GM12874 (cell line): ENCODE results near the gene MAN1C1.

Source experiments
- TF ChIP-seq, protein P1 (sequence below): IDR thresholded peaks from 2 replicates; pipeline ENCODE4 v1.5.1; 2011; ENCODE audit warnings: low read depth, mild to moderate bottlenecking, control low read depth, low read length, moderate library complexity; ENCODE audit not compliant: insufficient read depth

The MAN1C1 gene

GRCh38 chr1:25694167-25695007 lies 77.8 kb downstream of the MAN1C1 start:
- TF ChIP-seq, protein P1, sequence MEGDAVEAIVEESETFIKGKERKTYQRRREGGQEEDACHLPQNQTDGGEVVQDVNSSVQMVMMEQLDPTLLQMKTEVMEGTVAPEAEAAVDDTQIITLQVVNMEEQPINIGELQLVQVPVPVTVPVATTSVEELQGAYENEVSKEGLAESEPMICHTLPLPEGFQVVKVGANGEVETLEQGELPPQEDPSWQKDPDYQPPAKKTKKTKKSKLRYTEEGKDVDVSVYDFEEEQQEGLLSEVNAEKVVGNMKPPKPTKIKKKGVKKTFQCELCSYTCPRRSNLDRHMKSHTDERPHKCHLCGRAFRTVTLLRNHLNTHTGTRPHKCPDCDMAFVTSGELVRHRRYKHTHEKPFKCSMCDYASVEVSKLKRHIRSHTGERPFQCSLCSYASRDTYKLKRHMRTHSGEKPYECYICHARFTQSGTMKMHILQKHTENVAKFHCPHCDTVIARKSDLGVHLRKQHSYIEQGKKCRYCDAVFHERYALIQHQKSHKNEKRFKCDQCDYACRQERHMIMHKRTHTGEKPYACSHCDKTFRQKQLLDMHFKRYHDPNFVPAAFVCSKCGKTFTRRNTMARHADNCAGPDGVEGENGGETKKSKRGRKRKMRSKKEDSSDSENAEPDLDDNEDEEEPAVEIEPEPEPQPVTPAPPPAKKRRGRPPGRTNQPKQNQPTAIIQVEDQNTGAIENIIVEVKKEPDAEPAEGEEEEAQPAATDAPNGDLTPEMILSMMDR = no peak

- TF ChIP-seq, protein P1 = no peak
Observed at GRCh38 chr1:25695090-25695770, 78.6 kb downstream of the MAN1C1 start.

- TF ChIP-seq, protein P1 = no peak
Observed at GRCh38 chr1:25695771-25696311, 79.2 kb downstream of the MAN1C1 start.

DNA sequence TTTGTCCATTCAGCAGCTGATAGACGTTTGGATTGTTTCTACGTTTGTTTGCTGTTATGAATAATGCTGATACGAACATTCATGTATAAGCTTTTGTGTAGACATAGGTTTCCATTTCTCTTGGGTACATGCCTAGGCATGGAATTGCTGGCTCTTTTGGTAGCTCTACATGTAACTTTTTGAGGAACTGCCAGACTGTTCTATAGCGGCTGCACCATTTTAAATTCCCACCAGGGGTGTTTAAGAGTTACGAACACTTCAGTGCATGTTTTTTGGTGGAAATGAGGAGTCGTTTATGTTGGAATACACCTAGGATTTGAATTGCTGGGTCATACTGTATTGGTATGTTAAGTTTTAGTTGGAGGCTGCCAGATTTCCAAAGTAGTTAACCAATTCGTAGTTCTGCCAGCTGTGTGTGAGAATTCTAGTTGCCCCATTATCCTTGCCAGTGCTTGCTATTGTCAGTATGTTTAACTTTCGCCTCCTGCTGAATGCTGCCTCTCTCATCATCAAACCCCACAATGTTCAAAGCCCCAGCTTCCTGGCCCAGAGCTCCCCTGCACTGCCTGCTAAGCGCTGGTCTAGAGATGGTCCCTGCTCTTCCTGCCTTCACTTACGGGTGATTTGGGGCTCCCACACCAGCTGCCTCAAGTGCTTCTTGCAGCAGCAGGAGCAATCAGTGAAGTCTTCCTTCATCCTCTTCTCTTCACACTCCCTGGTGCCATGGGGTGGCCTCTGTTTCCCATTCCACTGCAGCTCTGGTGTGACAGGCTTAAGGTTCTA lies 81.0 kb downstream of the MAN1C1 start:
- TF ChIP-seq, protein P1 = no peak

- TF ChIP-seq, protein P1 = no peak
Observed at GRCh38 chr1:25698252-25698651, 81.7 kb downstream of the MAN1C1 start.

DNA sequence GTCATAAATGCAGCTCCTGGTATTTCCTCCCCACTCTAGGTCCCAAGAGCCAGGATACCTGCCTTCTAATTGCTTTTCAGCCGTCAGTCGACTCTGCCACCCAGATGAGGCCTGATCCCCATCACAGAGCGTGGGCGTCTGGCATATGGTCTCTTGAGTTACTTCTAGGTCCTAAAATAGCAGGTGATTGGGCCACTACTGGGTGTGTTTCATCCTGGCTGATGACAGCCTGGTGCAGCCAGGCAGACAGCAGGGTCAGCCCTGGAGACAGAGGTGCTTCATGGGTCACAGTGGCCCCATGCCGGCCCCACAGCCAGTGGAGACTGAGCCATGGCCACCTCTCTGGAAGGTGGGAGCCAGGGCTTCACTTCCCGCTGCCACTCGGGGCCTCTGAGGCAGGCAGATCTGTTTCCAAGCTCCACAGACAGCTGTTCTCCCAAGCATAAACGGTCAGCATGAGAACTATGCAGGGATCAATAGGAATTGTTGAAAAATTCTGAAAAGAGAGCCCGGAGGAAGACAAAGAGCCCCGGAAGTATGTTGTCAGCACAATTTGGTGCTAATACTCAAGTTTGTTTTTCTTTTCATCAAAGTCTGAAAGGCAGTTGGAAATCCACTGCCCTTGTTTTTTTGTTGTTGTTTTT lies 83.0 kb downstream of the MAN1C1 start:
- TF ChIP-seq, protein P1 = no peak
